Gastrocnemius medialis (tissue), 4 donors: Measurements from ENCODE around the gene TRPV6.

Experiments used
- POLR2A ChIP-seq, 2 donors: fragments of 450-650 bp; IDR thresholded peaks; one replicate each; pipeline ENCODE4 v1.6.1; 2017; ENCODE audit warnings: antibody characterized with exemption in 2 of 2, mild to moderate bottlenecking in 2 of 2, moderate library complexity in 2 of 2
- TF ChIP-seq, protein P1 (sequence below), 5 experiments: fragments of 450-650 bp in 3 of 5; fragments of 200-600 bp in 2 of 5; sonication (generic) in 2 of 5; IDR thresholded peaks in 4 of 5; conservative IDR thresholded peaks in 1 of 5; 1 replicate in 4 of 5; 2 replicates in 1 of 5; pipeline ENCODE4 v1.5.1; 2016 to 2019; ENCODE audit warnings: antibody characterized with exemption in 5 of 5, mild to moderate bottlenecking in 3 of 5, moderate library complexity in 3 of 5

DNA sequence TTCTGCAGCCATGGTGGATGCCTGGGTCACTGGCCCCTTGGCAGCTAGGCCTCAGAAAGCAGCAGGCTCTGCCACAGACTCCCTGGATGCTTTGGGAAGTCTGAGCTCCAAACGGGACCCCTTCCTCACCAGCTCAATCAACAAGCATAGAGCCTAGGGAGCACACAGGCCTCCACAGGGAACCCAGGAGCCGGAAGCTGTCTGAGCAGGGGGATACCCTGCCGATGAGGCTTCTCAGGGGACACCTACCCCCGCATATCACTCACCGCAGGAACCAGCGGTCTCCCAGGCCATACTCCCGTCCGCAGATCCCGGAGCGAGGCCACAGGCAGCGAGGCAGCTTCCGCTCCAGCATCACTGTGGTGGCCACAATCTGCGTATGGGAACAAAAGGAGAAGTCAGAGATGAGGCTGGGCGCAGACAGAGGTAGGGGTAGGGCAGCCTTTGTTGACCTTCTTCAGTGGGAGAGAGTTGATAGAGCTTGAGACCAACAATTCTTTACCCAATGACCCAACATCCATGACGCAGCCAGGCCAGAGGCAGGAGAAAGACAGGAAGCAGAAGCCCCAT is 13.4 kb downstream of the TRPV6 start:
- TF ChIP-seq, protein P1, sequence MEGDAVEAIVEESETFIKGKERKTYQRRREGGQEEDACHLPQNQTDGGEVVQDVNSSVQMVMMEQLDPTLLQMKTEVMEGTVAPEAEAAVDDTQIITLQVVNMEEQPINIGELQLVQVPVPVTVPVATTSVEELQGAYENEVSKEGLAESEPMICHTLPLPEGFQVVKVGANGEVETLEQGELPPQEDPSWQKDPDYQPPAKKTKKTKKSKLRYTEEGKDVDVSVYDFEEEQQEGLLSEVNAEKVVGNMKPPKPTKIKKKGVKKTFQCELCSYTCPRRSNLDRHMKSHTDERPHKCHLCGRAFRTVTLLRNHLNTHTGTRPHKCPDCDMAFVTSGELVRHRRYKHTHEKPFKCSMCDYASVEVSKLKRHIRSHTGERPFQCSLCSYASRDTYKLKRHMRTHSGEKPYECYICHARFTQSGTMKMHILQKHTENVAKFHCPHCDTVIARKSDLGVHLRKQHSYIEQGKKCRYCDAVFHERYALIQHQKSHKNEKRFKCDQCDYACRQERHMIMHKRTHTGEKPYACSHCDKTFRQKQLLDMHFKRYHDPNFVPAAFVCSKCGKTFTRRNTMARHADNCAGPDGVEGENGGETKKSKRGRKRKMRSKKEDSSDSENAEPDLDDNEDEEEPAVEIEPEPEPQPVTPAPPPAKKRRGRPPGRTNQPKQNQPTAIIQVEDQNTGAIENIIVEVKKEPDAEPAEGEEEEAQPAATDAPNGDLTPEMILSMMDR (IDR thresholded peaks at IDR 0.05 in 4 of 5, conservative IDR thresholded peaks at IDR 0.05 in 1 of 5), result no peak
- TF ChIP-seq POLR2A (IDR thresholded peaks at IDR 0.05), result no peak
